Adipose tissue (tissue), 3 donors: ENCODE results near the gene ABI3. TPM values are rescaled to one million over a fixed set of nuclear protein-coding genes. Genes with fewer than 3 reads are reported as not detected.

Experiments
- polyA plus RNA-seq, 3 donors: library from polyadenylated mRNA; stranded (reverse); fragments of 200-250 nt; gene quantifications; one replicate each; pipeline ENCODE4 v1.2.3, GENCODE V29; 2013
- donor health status: healthy with polysubstance abuse.
- donor health status: Bipolar disorder and iron deficiency.
- donor health status: healthy.

The ABI3 gene
- polyA plus RNA-seq, 3 donors = 1.7 to 12.1 (median 5.5) TPM

Other genes starting within 250 kb of the ABI3 start
- not detected for gene GIP, start 242.1 kb upstream of the ABI3 start, polyA plus RNA-seq
- under 1 TPM in 1 of 3 donors, not detected in 2; 0.01 TPM for gene IGF2BP1, start 213.3 kb upstream of the ABI3 start, polyA plus RNA-seq
- under 1 TPM in 1 of 3 donors, not detected in 2; 0.18 TPM for gene B4GALNT2, start 77.9 kb upstream of the ABI3 start, polyA plus RNA-seq
- 1 to 10 TPM in 1 of 3 donors, under 1 TPM in 1, not detected in 1; 0.79 to 1.8 TPM for gene GNGT2, start 133 bp upstream of the ABI3 start, polyA plus RNA-seq
- 1 to 10 TPM in 2 of 3 donors, not detected in 1; 1.2 to 2.4 TPM for gene PHOSPHO1, start 20.1 kb downstream of the ABI3 start, polyA plus RNA-seq
- 10 to 100 TPM in 1 of 3 donors, 1 to 10 TPM in 2; 4.2 to 10.3 (median 4.6) TPM for gene ZNF652, start 151.5 kb downstream of the ABI3 start, polyA plus RNA-seq
- 100 to 1,000 TPM in 2 of 3 donors, 10 to 100 TPM in 1; 85.7 to 212 (median 133) TPM for gene PHB1, start 204.2 kb downstream of the ABI3 start, polyA plus RNA-seq